Erythroblast (primary cell): Measurements from ENCODE around the gene IGF2BP3.

Experiments
- GATA1 ChIP-seq: IDR thresholded peaks from 2 replicates; pipeline ENCODE4 v1.6.1; 2011; ENCODE audit warnings: low read depth, mild to moderate bottlenecking, control low read depth, low read length, moderate library complexity
- POLR2A ChIP-seq: IDR thresholded peaks from 2 replicates; pipeline ENCODE4 v1.6.1; 2011; ENCODE audit warnings: mild to moderate bottlenecking, low read length

- TF ChIP-seq POLR2A (no peak), GATA1 (no peak)
Measured at GRCh38 chr7:23426876-23427275, 43.4 kb downstream of the IGF2BP3 start.
